DOHH2 (cell line): Measurements from ENCODE around the gene USP16.
"Not testable (repeated sequence)": the region's sequence is repeated elsewhere in the genome, so short reads cannot be mapped to it uniquely, and the experiment has no call there.

Experiments
- H3F3A ChIP-seq: fragments of 200-600 bp; sonication (generic), shearing (Covaris generic); 2 replicates; pipeline ENCODE4 v1.6.0; 2016; ENCODE audit warnings: antibody characterized with exemption, mild to moderate bottlenecking; ENCODE audit not compliant: control insufficient read depth, insufficient read depth
- H3K27ac ChIP-seq: fragments of 200-600 bp; sonication (generic); 2 replicates; pipeline ENCODE4 v1.5.1; 2014; ENCODE audit warnings: low read depth, mild to moderate bottlenecking, low read length, moderate library complexity
- H3K27me3 ChIP-seq: fragments of 200-600 bp; sonication (generic); 2 replicates; pipeline ENCODE4 v1.6.1; 2014; ENCODE audit warnings: mild to moderate bottlenecking, low read length, mixed read lengths; ENCODE audit not compliant: control insufficient read depth
- H3K36me3 ChIP-seq: fragments of 200-600 bp; sonication (generic); 2 replicates; pipeline ENCODE4 v1.6.1; 2014; ENCODE audit warnings: mild to moderate bottlenecking, low read length, moderate library complexity, mixed read lengths; ENCODE audit not compliant: control insufficient read depth
- H3K4me1 ChIP-seq: fragments of 200-600 bp; sonication (generic); 2 replicates; pipeline ENCODE4 v1.6.1; 2014; ENCODE audit warnings: mild to moderate bottlenecking, low read length, mixed read lengths; ENCODE audit not compliant: control insufficient read depth
- H3K4me2 ChIP-seq: fragments of 200-600 bp; sonication (generic); 2 replicates; pipeline ENCODE4 v1.6.0; 2014; ENCODE audit warnings: mild to moderate bottlenecking, low read length, moderate library complexity
- H3K4me3 ChIP-seq: fragments of 200-600 bp; sonication (generic); 2 replicates; pipeline ENCODE4 v1.5.1; 2014; ENCODE audit warnings: mild to moderate bottlenecking, low read length, mixed read lengths
- H3K79me2 ChIP-seq: fragments of 200-600 bp; sonication (generic); 2 replicates; pipeline ENCODE4 v1.6.1; 2014; ENCODE audit warnings: mild to moderate bottlenecking, low read length, mixed read lengths; ENCODE audit not compliant: control insufficient read depth
- H3K9me2 ChIP-seq: fragments of 200-600 bp; sonication (generic); replicated peaks from 2 replicates; pipeline ENCODE4 v1.6.1; 2014; ENCODE audit warnings: mild to moderate bottlenecking, low read length, mixed read lengths; ENCODE audit not compliant: control insufficient read depth
- H3K9me3 ChIP-seq: fragments of 200-600 bp; sonication (generic); 2 replicates; pipeline ENCODE4 v1.6.1; 2014; ENCODE audit warnings: antibody characterized with exemption, low read length, mixed read lengths; ENCODE audit not compliant: control insufficient read depth, insufficient read depth
- H4K20me1 ChIP-seq: fragments of 200-600 bp; sonication (generic); 2 replicates; pipeline ENCODE4 v1.6.0; 2014; ENCODE audit warnings: low read depth, mild to moderate bottlenecking, antibody characterized with exemption, low read length, moderate library complexity; ENCODE audit not compliant: control insufficient read depth, insufficient read depth
- CTCF ChIP-seq: fragments of 200-600 bp; sonication (generic); IDR thresholded peaks from one replicate; pipeline ENCODE4 v1.5.1; 2014; ENCODE audit warnings: antibody characterized with exemption, mild to moderate bottlenecking, low read depth, low read length; ENCODE audit not compliant: poor library complexity, severe bottlenecking
- EZH2phosphoT487 ChIP-seq: fragments of 200-600 bp; sonication (generic); IDR thresholded peaks from 2 replicates; pipeline ENCODE4 v1.6.1; 2017; ENCODE audit warnings: borderline replicate concordance, mild to moderate bottlenecking, antibody characterized with exemption, low read length, moderate library complexity, mixed read lengths

Gene USP16

GRCh38 chr21:28982637-28983036, 41.8 kb upstream of the USP16 start:
- Histone ChIP-seq H3K27me3 (no peaks in the 10 kb centered on the region), H3K9me2 (no peaks in the 10 kb centered on the region), H3K9me3 (no peaks in the 10 kb centered on the region), H3K4me3 (no peak overlapping the region), H3F3A (peaks cover 4% of the 10 kb centered on the region; the same call in 1 of the 2 replicates), H4K20me1 (no peaks in the 10 kb centered on the region), H3K79me2 (peaks cover 8% of the 10 kb centered on the region), H3K36me3 (peaks cover 62% of the 10 kb centered on the region), H3K4me1 (no peaks in the 10 kb centered on the region), H3K4me2 (no peak overlapping the region), H3K27ac (no peak overlapping the region)
- TF ChIP-seq EZH2phosphoT487 (no peak), CTCF (no peak)

- Histone ChIP-seq H3K27ac (no peak overlapping the region), H3K9me3 (no peaks in the 10 kb centered on the region), H3K4me3 (no peak overlapping the region), H3K9me2 (no peaks in the 10 kb centered on the region), H3K79me2 (peaks cover 47% of the 10 kb centered on the region), H4K20me1 (no peaks in the 10 kb centered on the region), H3F3A (peaks cover 4% of the 10 kb centered on the region; the same call in 1 of the 2 replicates), H3K36me3 (peaks cover 46% of the 10 kb centered on the region), H3K4me1 (peaks cover 12% of the 10 kb centered on the region), H3K4me2 (no peak overlapping the region), H3K27me3 (no peaks in the 10 kb centered on the region)
- TF ChIP-seq CTCF: no peak
- TF ChIP-seq EZH2phosphoT487: no peak
Measured at GRCh38 chr21:28986677-28987076, 37.8 kb upstream of the USP16 start.

- H4K20me1 ChIP-seq, H3K9me3 ChIP-seq, H3K27me3 ChIP-seq, H3K4me3 ChIP-seq, H3K4me2 ChIP-seq, H3K9me2 ChIP-seq, H3K27ac ChIP-seq: not testable (repeated sequence)
- peaks cover 54% of the 10 kb centered on the region for H3K79me2 ChIP-seq
- H3K4me1 ChIP-seq: peaks cover 16% of the 10 kb centered on the region
- peaks cover 38% of the 10 kb centered on the region for H3K36me3 ChIP-seq
- H3F3A ChIP-seq: peaks cover 11% of the 10 kb centered on the region
Measured at GRCh38 chr21:28988146-28988545, 36.3 kb upstream of the USP16 start.

- Histone ChIP-seq H3K9me2 (no peaks in the 10 kb centered on the region), H3K9me3 (no peaks in the 10 kb centered on the region), H3K4me2 (peak overlapping the region; percentile 79), H3K27me3 (no peaks in the 10 kb centered on the region), H3K4me3 (peak overlapping the region; percentile 86), H4K20me1 (no peaks in the 10 kb centered on the region), H3K27ac (peak overlapping the region; percentile 81), H3K79me2 (peaks cover 51% of the 10 kb centered on the region), H3K4me1 (peaks cover 23% of the 10 kb centered on the region), H3K36me3 (peaks cover 10% of the 10 kb centered on the region; the same call in 1 of the 2 replicates), H3F3A (peaks cover 7% of the 10 kb centered on the region)
- TF ChIP-seq EZH2phosphoT487 (no peak), CTCF (no peak)
Measured at GRCh38 chr21:28991861-28992525, 32.5 kb upstream of the USP16 start.
